ENCODE data around the gene BDH1.
"Not testable (repeated sequence)": the region's sequence is repeated elsewhere in the genome, so short reads cannot be mapped to it uniquely, and the experiment has no call there.

BDH1 gene

GRCh38 chr3:197490098-197491058, 65.4 kb downstream of the BDH1 start:
- DNase-seq (ENCODE audit: low read depth in 2 of 3, low spot score in 1 of 3), result no peak

- DNase-seq (ENCODE audit: low read depth in 2 of 3, low spot score in 1 of 3), result no peak
Observed at GRCh38 chr3:197487911-197488391, 67.8 kb downstream of the BDH1 start.

- DNase-seq (ENCODE audit: low read depth in 2 of 3, low spot score in 1 of 3), result no peak
Observed at GRCh38 chr3:197486861-197487260, 68.9 kb downstream of the BDH1 start.

GRCh38 chr3:197485143-197485542, 70.6 kb downstream of the BDH1 start:
- no peak for DNase-seq (ENCODE audit: low read depth in 2 of 3, low spot score in 1 of 3)

GRCh38 chr3:197484204-197484901, 71.4 kb downstream of the BDH1 start:
- no peak for DNase-seq (ENCODE audit: low read depth in 2 of 3, low spot score in 1 of 3)

GRCh38 chr3:197482001-197482400, 73.8 kb downstream of the BDH1 start:
- DNase-seq (ENCODE audit: low read depth in 2 of 3, low spot score in 1 of 3), result no peak

GRCh38 chr3:197480320-197480719, 75.4 kb downstream of the BDH1 start:
- DNase-seq (ENCODE audit: low read depth in 2 of 3, low spot score in 1 of 3), result no peak

GRCh38 chr3:197478746-197479668, 76.8 kb downstream of the BDH1 start:
- no peak for DNase-seq (ENCODE audit: low read depth in 2 of 3, low spot score in 1 of 3)

- DNase-seq (ENCODE audit: low read depth in 2 of 3, low spot score in 1 of 3), result not testable (repeated sequence)
Observed at GRCh38 chr3:197477816-197478215, 78.0 kb downstream of the BDH1 start.

GRCh38 chr3:197475997-197476525, 79.7 kb downstream of the BDH1 start:
- DNase-seq (ENCODE audit: low read depth in 2 of 3, low spot score in 1 of 3), result no peak

- no peak for DNase-seq (ENCODE audit: low read depth in 2 of 3, low spot score in 1 of 3)
Observed at GRCh38 chr3:197475514-197475913, 80.3 kb downstream of the BDH1 start.

- no peak for DNase-seq (ENCODE audit: low read depth in 2 of 3, low spot score in 1 of 3)
Observed at GRCh38 chr3:197472151-197472550, 83.6 kb downstream of the BDH1 start.

GRCh38 chr3:197471221-197472010, 84.4 kb downstream of the BDH1 start:
- no peak for DNase-seq (ENCODE audit: low read depth in 2 of 3, low spot score in 1 of 3)

- no peak for DNase-seq (ENCODE audit: low read depth in 2 of 3, low spot score in 1 of 3)
Observed at GRCh38 chr3:197468866-197469382, 86.8 kb downstream of the BDH1 start.

- no peak for DNase-seq (ENCODE audit: low read depth in 2 of 3, low spot score in 1 of 3)
Observed at GRCh38 chr3:197468167-197468566, 87.6 kb downstream of the BDH1 start.

- DNase-seq (ENCODE audit: low read depth in 2 of 3, low spot score in 1 of 3), result no peak
Observed at GRCh38 chr3:197466586-197467399, 89.0 kb downstream of the BDH1 start.

GRCh38 chr3:197465996-197466549, 89.7 kb downstream of the BDH1 start:
- DNase-seq (ENCODE audit: low read depth in 2 of 3, low spot score in 1 of 3), result peak in 1 of 3 donors; percentile 7

GRCh38 chr3:197465197-197465995, 90.4 kb downstream of the BDH1 start:
- DNase-seq (ENCODE audit: low read depth in 2 of 3, low spot score in 1 of 3), result no peak
